Measurements from ENCODE around the gene ATRNL1.

ATRNL1 gene

GRCh38 chr10:115957786-115958442 is 864.7 kb downstream of the ATRNL1 start:
- Histone ChIP-seq H4K20me1 (ENCODE audit: insufficient read depth, low read length) (no peaks in the 10 kb centered on the region), H3K9ac (ENCODE audit: low read length) (no peak overlapping the region), H3K4me3 (ENCODE audit: low read length) (no peak overlapping the region), H3K79me2 (ENCODE audit: low read length) (no peaks in the 10 kb centered on the region), H3K9me2 (replicated peaks; ENCODE audit: insufficient read depth, low read length) (no peaks in the 10 kb centered on the region), H3K4me2 (ENCODE audit: low read depth, low read length) (no peak overlapping the region), H3K27ac (ENCODE audit: low read length) (no peak overlapping the region), H3K9me3 (replicated peaks; ENCODE audit: insufficient read depth, low read length) (no peaks in the 10 kb centered on the region), H3K27me3 (replicated peaks; ENCODE audit: insufficient read depth, low read length) (no peaks in the 10 kb centered on the region), H3F3A (ENCODE audit: insufficient read depth, low read length) (no peaks in the 10 kb centered on the region), H2AFZ (ENCODE audit: low read length) (no peak overlapping the region), H3K36me3 (replicated peaks; ENCODE audit: insufficient read depth, low read length) (no peaks in the 10 kb centered on the region), H3K4me1 (ENCODE audit: low read length) (0 out of 2 replicates have a peak, but pooled peaks cover 4% of the 10 kb centered on the region)
- DNase-seq = no peak
- TF ChIP-seq CTCF (IDR thresholded peaks at IDR 0.05; ENCODE audit: low read length) (no peak), EZH2 (optimal IDR thresholded peaks at IDR 0.05; ENCODE audit: low read depth, low read length) (no peak), EZH2phosphoT487 (IDR thresholded peaks at IDR 0.05; ENCODE audit: low read length) (no peak)

GRCh38 chr10:115963848-115964247 is 870.7 kb downstream of the ATRNL1 start:
- H3K27ac ChIP-seq (ENCODE audit: low read length) = peak overlapping the region; percentile 12; the same call in 1 of the 2 replicates
- peaks cover 11% of the 10 kb centered on the region for H3K4me1 ChIP-seq (ENCODE audit: low read length)
- H3F3A ChIP-seq (ENCODE audit: insufficient read depth, low read length) = no peaks in the 10 kb centered on the region
- H3K27me3 ChIP-seq (replicated peaks; ENCODE audit: insufficient read depth, low read length) = no peaks in the 10 kb centered on the region
- H4K20me1 ChIP-seq (ENCODE audit: insufficient read depth, low read length) = no peaks in the 10 kb centered on the region
- no peaks in the 10 kb centered on the region for H3K9me2 ChIP-seq (replicated peaks; ENCODE audit: insufficient read depth, low read length)
- H3K9me3 ChIP-seq (replicated peaks; ENCODE audit: insufficient read depth, low read length) = no peaks in the 10 kb centered on the region
- H3K79me2 ChIP-seq (ENCODE audit: low read length) = no peaks in the 10 kb centered on the region
- H2AFZ ChIP-seq (ENCODE audit: low read length) = peak overlapping the region; percentile 80
- DNase-seq = peak; percentile 82
- H3K4me2 ChIP-seq (ENCODE audit: low read depth, low read length) = peak overlapping the region; percentile 37; the same call in 1 of the 2 replicates
- no peak overlapping the region for H3K9ac ChIP-seq (ENCODE audit: low read length)
- peak; percentile 63 for TF ChIP-seq CTCF (IDR thresholded peaks at IDR 0.05; ENCODE audit: low read length)
- TF ChIP-seq EZH2phosphoT487 (IDR thresholded peaks at IDR 0.05; ENCODE audit: low read length) = no peak
- no peak overlapping the region for H3K4me3 ChIP-seq (ENCODE audit: low read length)
- H3K36me3 ChIP-seq (replicated peaks; ENCODE audit: insufficient read depth, low read length) = no peaks in the 10 kb centered on the region

GRCh38 chr10:115964827-115965226 is 871.7 kb downstream of the ATRNL1 start:
- H3F3A ChIP-seq (ENCODE audit: insufficient read depth, low read length) = no peaks in the 10 kb centered on the region
- H3K9ac ChIP-seq (ENCODE audit: low read length) = no peak overlapping the region
- no peaks in the 10 kb centered on the region for H3K9me3 ChIP-seq (replicated peaks; ENCODE audit: insufficient read depth, low read length)
- TF ChIP-seq EZH2 (optimal IDR thresholded peaks at IDR 0.05; ENCODE audit: low read depth, low read length) = no peak
- TF ChIP-seq CTCF (IDR thresholded peaks at IDR 0.05; ENCODE audit: low read length) = no peak
- TF ChIP-seq EZH2phosphoT487 (IDR thresholded peaks at IDR 0.05; ENCODE audit: low read length) = no peak
- no peak overlapping the region for H3K4me2 ChIP-seq (ENCODE audit: low read depth, low read length)
- H2AFZ ChIP-seq (ENCODE audit: low read length) = no peak overlapping the region
- peaks cover 11% of the 10 kb centered on the region for H3K4me1 ChIP-seq (ENCODE audit: low read length)
- H3K36me3 ChIP-seq (replicated peaks; ENCODE audit: insufficient read depth, low read length) = no peaks in the 10 kb centered on the region
- no peaks in the 10 kb centered on the region for H3K79me2 ChIP-seq (ENCODE audit: low read length)
- H4K20me1 ChIP-seq (ENCODE audit: insufficient read depth, low read length) = no peaks in the 10 kb centered on the region
- no peak for DNase-seq
- H3K27me3 ChIP-seq (replicated peaks; ENCODE audit: insufficient read depth, low read length) = no peaks in the 10 kb centered on the region
- no peaks in the 10 kb centered on the region for H3K9me2 ChIP-seq (replicated peaks; ENCODE audit: insufficient read depth, low read length)
- H3K27ac ChIP-seq (ENCODE audit: low read length) = no peak overlapping the region
- H3K4me3 ChIP-seq (ENCODE audit: low read length) = no peak overlapping the region

Data from MM.1S (cell line).